ENCODE results near the gene CHMP2A. TPM values are rescaled to one million over a fixed set of nuclear protein-coding genes. Genes with fewer than 3 reads are reported as not detected.
"Not testable (repeated sequence)": the region's sequence is repeated elsewhere in the genome, so short reads cannot be mapped to it uniquely, and the experiment has no call there.

Gene CHMP2A
- total RNA-seq (2014; rRNA removed; shearing (Covaris generic)) = 32.1 and 48.2 TPM in 2 replicates

DNA sequence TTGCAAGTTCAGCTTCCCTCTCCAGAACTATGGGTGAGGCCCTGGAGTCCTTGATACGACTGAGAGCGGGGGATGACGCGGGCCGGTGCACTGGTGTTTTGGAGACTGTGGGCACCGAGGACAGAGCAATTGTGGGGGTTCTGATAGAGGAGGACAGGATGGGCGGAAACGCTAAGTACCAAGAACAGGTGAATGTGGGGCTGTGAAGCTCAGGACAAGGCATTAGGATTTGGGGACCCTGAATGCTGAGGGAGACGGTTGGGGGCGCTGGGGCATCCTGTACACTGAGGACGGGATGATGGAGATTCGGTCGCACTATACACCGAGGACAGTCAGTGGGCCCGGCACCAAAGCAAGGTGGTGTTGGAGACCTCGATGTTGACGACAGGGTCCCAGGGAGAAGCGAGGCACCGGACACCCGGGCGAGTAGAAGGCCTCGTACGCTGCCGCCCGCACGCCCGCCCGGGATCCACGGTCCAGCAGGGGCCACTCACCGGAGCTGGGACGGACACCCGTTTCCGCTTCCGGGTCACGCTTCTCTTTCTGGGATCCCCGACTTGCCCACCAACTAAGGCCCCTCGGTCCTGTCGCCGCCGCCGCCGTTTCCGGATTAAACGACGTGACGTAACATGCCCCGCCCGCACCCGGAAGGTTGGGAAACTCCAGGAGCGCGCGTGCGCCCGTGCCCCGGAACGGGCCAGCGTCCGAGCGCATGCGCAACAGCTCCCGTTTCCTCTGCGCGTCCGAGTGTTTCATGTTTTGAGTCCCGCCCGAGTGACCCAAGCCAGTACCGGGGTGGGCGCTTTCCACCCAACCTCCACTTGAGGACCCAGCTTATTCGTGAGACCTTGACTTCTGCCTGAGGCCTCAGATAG is at the start of gene CHMP2A:
Gene CHMP2A (minus strand): TSS at position 612 of the 875 bp plus-strand sequence. CDS start 893 bp downstream, outside the sequence.
- DNase-seq (ENCODE audit: low spot score) = peak; percentile 66

DNA sequence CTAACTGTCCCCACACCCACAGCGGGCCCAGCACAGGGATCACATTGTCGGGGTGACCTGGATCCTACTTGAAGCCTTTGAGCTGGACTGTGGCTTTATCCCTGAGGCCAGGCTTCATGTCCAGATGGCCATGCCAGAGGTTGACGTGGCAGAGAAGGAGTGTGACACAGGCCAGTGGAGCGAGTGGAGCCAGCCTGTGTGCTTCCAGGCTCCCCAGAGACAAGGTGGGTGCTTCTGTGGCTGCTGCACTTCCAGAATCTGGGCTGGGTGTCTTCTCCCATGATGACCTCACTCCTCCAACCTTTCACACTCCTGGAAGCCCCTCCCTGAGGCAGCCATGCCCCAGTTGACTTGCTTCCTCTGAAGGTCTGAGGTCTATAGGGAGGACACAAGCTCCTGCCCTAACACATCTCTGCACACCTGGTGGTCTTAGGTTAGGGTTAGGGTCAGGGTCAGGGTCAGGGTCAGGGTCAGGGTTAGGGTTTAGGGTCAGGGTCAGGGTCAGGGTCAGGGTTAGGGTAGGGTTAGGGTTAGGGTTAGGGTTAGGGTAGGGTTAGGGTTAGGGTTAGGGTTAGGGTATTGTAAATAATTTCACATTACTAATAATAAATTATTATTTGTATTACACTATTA is 31.3 kb upstream of the CHMP2A start:
- no peak for DNase-seq (ENCODE audit: low spot score)

DNA sequence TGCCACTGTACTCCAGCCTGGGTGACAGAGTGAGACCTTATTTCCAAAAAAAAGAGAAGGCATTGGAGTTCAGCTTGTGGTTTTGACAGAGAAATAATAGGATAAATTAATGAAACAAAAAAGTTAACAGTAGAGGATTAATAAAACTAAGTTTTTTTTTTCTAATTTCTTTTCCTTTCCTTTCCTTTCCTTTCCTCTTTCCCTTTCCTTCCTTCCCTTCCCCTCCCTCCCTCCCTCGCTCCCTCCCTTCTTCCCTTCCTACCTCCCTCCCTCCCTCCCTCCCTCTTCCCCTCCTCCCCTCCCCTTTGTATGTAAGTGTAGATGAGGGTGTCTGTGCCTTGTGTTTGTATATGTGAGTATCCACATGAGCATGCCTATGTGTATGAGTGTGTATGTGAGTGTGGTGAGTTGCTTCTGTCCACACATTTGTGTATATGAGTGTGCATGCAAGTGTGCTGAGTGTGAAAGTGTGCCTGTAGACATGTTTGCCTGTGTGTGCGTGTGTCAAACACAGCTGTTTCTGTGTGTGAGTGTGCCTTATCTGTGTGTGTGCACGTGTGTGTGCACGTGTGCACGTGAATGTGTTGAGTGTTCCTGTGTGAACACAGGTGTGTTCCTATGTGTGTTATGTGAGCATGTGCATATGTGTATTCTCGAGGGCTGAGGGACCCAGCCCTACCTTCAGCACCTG is 30.7 kb upstream of the CHMP2A start:
- DNase-seq (ENCODE audit: low spot score) = no peak

DNA sequence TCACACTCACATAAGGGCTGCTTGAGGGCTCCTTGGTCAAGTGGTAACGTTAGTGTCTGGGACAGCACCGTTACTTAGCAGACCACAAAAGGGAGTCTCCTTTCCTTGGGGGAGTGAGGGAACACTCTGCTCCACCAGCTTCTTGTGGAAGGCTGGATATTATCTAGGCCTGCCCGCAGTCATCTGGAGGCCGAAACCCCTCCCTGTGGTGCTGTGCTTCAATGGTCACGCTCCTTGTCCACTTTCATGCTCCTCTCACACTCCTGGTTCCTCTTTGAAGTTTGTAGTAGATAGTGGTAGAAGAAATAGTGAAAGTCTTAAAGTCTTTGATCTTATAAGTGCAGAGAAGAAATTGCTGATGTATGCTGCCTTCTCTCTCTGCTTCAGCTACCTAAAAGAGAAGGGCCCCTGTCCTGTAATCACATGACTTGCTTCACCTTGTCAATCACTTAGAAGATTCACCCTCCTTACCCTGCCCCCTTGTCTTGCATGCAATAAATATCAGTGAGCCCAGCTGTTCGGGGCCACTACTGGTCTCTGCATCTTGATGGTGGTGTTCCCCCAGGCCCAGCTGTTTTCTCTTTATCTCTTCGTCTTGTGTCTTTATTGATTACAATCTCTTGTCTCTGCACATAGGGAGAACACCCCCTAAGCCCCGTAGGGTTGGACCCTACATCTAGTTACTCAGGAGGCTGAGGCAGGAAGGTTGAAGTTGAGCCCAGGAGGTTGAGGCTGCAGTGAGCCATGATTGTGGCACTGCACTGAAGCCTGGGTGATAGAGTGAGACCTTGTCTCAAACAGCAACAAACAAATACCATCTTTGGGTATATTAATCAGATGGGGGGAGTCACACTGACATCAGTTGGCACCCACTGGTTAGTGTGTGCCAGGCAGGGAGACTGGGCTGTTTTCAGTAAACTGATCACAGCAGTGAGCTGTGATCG is 29.9 kb upstream of the CHMP2A start:
- DNase-seq (ENCODE audit: low spot score) = no peak

DNA sequence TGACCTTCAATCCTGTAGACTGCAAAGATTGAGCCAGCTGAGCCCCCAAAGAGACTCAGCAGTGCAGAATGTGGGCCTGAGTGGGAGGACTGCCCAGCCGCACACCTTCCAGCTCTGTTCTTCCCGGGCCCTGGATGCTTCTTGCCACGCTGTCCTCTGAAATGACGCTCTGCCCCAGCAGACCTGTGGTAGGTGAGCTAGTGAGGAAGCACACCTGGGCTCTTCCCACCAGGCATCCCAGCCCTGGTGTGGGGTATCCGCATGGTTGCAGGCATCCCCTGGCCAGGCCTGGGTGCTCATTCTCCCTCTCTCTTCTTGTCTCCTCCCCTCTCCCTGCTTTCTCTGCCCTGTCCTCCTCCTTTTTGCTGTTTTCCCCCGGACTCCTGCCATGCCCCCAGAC is 28.1 kb upstream of the CHMP2A start:
- DNase-seq (ENCODE audit: low spot score) = no peak

DNA sequence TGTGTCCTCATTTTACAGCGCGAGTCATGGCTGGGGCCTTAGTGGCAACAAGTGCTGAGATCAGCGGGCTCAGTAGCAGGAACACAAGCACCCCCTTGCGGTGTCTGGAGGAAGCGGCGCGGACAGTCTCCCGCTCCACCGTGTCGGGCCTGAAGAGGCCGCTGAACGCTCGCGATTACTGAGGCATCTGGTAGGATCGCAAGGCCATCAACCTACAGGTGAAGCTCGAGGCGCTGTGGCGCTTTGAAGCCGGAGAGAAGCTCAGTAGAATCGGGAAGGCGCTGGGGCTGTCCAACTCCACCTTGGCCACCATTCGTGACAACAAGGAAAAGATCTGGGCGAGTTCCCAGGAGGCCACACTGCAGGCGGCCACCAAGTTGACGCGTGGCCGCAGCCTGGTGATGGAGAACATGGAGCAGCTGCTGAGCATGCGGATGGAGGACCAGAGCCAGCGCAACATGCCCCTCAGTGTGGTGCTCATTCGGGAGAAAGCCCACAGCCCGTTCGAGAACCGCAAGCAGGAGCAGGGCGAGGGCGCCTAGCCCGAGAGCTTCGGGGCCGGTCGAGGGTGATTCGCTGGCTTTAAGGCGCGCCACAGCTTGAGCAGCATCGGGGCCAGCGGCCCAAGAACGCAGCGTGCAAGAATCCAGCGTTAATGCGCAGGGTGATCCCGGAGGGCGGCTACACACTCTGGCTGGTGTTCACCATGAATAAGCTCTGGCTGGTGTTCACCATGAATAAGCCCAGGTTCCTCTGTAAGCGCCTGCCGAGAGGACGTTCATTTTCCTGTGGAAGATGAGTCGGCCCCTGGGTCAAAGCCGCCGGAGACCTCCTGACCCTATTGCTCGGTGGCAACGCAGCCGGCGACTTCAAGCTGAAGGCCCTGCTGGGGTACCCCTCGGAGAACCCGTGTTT is 26.6 kb upstream of the CHMP2A start:
- DNase-seq (ENCODE audit: low spot score) = no peak

DNA sequence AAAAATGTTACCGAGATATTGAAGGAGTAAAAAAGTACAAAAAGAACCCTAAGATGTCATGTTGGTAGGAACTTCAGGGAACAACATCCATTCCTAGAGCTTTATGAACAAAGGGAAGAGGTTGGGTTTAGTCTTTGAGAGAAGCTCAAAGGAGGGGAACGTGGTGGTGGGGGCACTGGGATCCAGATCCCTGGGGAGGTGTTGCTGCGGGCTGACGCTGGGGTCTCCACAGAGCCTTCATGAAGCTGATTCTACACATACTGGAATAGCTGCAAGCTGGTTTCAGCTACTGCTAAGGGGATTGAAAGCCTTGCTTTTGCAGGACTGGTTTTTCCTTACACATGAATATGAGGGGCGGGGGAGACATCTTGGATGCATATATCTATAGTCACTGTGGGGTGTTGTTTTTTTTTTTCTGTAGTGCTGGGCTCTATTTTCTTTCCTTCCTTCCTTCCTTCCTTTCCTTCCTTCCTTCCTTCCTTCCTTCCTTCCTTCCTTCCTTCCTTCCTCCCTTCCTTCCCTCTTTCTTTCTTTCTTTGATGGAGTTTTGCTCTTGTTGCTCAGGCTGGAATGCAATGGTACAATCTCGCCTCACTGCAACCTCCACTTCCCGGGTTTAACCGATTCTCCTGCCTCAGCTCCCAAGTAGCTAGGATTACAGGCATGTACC is 24.7 kb upstream of the CHMP2A start:
- DNase-seq (ENCODE audit: low spot score) = no peak

DNA sequence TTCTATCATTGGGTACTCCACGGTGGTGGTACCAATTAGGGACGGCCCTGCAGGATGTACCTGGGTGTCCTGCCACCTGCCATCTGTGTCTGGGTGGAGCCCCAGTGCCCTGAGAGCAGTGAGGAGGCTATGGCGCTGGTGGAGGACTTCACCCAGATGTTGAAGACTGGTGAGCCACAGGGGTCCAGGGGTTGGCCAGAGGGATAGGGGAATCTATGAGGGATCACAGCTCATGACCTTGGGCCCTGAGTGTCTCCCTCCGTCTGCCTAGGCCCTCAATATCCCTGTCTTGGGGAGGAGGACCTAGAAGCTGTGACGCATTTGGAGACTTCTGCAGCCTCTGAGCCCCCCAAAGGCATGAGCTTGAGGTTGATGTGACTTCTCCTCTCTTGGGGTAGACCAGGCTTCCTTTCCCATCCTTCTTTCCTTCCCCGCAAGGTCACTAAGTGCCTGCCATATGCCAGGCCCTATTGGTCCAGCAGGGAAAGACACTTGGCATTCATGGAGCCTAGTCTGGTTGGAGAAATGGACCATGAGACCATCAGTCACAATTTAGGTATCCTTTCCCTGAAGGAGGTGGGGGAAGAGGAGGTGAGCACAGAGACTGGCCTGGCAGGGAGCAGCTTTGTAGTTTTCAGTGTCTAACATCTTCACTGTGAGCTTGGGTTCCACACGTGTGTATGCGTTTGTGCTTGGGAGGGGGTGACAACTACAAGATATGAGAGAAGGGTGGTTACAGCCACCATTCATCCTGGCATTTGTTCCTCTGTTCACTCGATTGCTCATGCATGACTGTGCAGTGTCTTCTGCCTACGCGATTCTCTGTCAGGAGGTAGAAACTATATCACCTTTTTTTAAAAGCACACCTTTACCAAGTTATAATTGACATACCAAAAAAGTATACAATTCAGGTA is 23.4 kb upstream of the CHMP2A start:
- no peak for DNase-seq (ENCODE audit: low spot score)

DNA sequence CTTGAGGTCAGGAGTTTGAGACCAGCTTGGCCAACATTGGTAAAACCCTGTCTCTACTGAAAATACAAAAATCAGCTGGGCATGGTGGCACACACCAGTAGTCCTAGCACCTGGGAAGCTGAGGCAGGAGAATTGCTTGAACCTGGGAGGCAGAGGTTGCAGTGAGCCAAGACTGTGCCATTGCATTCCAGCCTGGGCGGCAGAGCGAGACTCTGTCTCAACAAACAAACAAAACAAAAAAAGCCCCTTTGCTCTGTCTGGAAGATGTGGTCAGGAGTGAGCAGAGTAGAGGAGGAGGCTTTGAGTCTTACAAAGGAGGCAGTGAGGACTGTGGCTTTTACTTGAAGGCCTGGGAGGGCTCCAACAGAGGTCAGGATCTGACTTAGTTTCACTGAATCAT is 22.7 kb upstream of the CHMP2A start:
- DNase-seq (ENCODE audit: low spot score) = not testable (repeated sequence)

DNA sequence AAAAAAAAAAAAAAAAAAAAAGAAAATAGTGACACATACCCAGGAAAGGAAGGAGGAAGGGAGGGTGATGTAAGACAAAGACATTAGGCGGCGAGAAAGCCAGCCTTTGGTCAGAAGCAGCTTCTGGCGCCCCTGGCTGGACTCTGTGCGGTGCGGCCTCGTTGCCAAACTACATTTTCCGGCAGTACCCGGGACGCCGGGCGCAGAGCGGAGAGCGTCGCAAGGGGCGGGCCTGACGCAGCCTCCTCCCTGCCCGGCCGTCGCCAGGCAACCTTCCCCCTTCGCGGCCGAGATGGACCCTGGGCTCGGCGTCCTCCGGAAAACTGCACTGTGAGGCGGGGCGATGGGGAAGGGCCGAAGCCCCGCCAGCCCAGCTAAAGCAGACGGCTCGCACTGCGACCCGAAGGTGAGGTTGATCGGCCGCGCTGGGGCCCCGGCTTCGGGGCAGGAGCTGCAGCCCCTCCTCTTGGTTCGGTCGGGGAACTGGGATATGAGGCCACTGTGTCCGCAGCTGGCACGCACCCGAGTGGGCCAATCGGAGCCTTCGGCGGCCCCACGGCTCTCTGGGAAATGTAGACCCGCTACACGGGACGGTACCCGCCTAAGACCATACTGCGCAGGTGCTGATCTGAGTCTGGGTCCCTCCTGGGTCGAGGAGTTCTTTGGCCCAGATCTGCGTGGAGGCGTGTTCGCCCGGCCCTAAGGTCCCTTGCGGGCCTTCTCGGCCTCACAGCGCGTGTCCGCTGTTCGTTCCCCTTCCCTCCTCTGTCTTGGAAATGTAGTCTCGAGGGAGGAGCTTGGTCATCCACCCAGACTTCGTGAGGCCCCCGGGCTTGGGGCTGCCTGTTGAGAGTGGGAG is 20.5 kb upstream of the CHMP2A start:
- DNase-seq (ENCODE audit: low spot score) = peak; percentile 92

DNA sequence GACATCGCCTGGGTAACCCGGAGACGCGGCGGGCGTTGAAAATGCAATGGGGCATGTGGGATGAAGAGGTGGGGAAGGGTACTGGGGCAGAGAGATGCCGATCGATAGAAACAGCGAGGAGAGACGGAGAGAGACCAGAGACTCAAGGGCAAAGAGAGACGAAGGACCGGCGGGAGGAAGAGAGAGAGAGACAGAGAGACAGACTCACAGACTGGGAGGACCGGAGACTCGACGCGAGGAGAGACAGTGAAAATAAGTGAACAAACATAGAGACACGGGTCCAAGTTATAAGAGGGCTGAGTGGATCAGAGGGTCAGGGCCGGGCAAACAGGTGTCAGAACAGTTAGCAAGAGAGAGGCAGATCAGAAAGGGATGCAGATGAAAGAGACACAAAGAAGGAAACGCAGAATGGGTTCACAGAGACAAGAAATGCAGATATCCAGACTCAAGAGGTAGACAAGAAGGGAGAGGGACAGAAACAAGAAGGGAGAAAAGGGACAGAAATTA is 18.8 kb upstream of the CHMP2A start:
- no peak for DNase-seq (ENCODE audit: low spot score)

DNA sequence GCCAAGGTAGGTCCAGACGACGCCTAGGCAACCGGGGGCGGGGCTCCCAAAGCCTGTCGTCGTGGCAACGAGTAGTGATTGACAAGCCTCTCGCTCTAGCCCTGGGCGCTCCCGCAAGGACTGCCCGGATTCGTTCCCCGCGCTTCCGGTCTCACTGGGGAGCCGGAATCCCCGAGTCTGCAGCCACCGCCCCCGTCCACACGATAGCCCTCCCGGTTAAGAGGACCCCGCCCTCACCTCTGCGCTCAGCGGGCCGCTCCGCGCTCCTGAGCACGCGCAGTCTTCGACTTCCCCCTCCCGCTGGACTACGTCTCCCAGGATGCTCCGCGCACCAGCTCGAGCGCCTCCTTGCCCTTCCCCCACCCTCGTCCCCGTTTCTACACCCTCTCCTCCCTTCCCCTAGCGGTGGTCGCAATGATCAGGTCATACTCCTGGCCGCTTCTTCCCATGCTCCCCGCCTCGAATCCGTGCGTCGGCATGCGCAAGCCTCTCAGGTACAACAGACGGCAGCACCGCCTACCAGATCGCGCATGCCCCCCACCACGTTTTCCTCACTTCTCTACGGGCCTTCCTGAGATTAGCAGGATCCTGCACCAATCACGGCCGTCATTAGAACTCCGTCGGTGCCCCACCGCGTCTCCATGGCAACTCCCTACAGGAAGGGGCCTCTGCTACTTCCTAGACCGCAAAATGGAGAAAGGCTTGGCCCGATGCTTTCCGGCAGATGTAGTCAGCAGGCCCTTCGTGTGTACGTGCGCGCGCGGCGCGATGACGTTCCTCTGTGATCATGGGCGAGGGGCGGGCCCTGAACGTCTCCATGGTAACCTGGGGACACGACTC is 18.1 kb upstream of the CHMP2A start, which contains the start of gene MZF1:
Gene MZF1 (minus strand): TSS at position 518 of the 840 bp plus-strand sequence. CDS start 1,946 bp downstream, outside the sequence.
- DNase-seq (ENCODE audit: low spot score) = peak; percentile 100

DNA sequence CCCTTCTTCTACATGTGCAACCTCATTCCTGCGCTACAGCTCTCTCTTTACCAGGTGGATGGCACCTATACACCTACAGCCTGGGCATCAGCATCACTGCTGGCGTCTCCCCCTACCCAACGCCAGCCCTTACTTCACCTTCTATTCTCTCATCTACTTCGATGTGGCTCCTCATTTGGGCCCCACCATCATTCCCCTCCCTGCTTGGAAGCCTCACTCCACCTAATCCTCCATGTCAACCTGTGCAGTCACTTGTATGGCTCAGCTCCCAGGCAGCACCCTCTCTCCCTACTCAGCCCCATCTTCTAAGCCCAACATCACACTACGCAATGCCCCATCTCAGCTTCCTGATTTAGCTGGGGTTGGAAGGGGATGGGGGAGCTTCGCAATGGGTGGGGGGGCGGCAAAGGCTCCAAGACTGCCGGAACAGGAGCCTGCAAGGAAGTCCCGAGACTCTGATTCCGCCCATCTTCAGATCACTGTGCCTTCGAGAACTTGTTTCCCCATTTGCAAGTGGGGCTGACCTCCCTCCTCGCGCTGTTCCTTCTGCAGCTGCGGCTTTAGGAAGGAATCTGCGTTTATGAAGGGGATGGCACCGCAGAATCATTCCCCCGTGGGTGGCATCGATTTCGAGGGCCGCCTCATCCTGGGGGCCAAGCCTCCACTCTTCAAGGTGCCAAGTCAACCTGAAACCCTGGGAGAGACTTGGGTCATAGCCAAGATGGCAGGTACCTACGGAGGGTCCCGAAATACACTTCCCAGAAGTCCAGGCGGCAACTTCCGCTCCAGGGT is 17.3 kb upstream of the CHMP2A start:
- DNase-seq (ENCODE audit: low spot score) = no peak

DNA sequence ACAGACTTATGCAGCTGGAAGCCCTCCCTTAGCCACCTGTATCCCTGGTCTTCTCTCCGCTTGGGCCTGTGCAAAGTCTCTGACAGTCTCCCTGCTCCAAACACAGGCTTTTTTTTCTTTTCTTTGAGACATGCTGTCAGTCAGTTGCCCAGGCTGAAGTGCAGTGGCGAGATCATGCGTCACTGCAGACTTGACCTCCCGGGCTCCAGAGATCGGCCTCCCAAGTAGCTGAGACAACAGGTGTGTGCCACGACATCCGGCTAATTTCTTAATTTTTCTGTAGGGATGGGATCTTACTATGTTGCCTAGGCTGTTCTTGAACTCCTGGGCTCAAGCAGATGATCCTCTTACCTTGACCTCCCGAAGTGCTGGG is 16.7 kb upstream of the CHMP2A start:
- DNase-seq (ENCODE audit: low spot score) = no peak

DNA sequence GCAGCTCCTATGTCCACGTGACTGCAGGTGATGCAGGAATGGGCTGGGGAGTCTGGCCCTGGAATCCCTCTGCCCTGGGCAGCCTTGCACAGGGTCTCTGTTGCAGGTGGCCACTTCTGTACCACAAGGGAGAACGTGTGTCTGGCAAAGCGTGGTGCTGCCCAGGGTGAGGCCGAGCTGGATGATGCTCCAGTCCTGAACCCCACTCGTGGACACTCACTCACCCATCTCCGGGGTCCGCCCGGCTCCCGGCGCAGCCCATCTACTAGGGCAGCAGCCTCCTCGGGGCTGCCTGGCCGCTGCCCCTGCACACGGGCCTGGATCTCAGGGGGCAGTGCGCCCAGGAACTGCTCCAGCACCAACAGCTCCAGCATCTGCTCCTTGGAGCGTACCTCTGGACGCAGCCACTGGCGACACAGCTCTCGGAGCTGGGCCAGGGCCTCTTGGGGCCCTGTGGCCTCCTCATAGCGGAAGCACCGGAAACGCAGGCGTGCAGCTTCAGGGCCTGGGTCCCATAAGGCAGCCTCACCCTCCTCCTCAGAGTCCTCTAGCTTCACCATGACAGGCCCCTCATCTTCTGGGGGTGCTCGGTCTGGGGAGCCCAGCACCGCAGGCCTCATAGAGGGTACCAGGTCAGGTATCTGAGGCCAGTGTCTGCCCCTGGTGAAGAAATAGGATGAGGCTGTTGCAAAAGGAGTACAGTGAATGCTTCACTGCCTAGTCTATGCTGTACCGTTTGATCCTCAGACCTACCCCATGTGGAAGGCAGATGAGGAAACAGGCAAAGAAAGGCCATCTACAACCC is 16.1 kb upstream of the CHMP2A start:
- DNase-seq (ENCODE audit: low spot score) = no peak

All from A172 (cell line).